SK-N-SH treated with all-trans-retinoic acid at 6 μM for 48 hours (cell line): ENCODE results near the gene PLCD3.

ENCODE experiments used
- ATAC-seq: fragments of 200-7000 bp; cut with Tn5 transposase; 3 replicates; pipeline ENCODE4 v1.9.1; 2020; ENCODE audit warnings: mild to moderate bottlenecking, moderate library complexity
- ARNTL ChIP-seq: fragments of 450-650 bp; formaldehyde crosslinking; IDR thresholded peaks from 2 replicates; pipeline ENCODE4 v1.5.0; 2020; ENCODE audit warnings: low read depth, mild to moderate bottlenecking, moderate library complexity, borderline replicate concordance
- BACH2 ChIP-seq: fragments of 250-450 bp; sonication (Bioruptor Pico); IDR thresholded peaks from 2 replicates; pipeline ENCODE4 v1.9.0; 2021; ENCODE audit warnings: mild to moderate bottlenecking, borderline replicate concordance
- CSDC2 ChIP-seq: fragments of 250-450 bp; sonication (Bioruptor Pico); IDR thresholded peaks from 2 replicates; pipeline ENCODE4 v1.5.0; 2020; ENCODE audit warnings: mild to moderate bottlenecking, moderate library complexity
- ESRRG ChIP-seq: fragments of 250-450 bp; sonication (Bioruptor Pico); IDR thresholded peaks from 2 replicates; pipeline ENCODE4 v1.6.1; 2021; ENCODE audit warnings: mild to moderate bottlenecking
- GLIS3 ChIP-seq: fragments of 250-450 bp; sonication (Bioruptor Pico); IDR thresholded peaks from 2 replicates; pipeline ENCODE4 v1.5.0; 2020; ENCODE audit warnings: mild to moderate bottlenecking, moderate library complexity
- ISL1 ChIP-seq: fragments of 250-450 bp; sonication (Bioruptor Pico); IDR thresholded peaks from 2 replicates; pipeline ENCODE4 v2.1.2; 2022; ENCODE audit warnings: mild to moderate bottlenecking, moderate library complexity
- OSR1 ChIP-seq: fragments of 250-450 bp; sonication (Bioruptor Pico); IDR thresholded peaks from 2 replicates; pipeline ENCODE4 v1.8.0; 2022; ENCODE audit warnings: moderate library complexity, mild to moderate bottlenecking, inconsistent platforms
- POU6F1 ChIP-seq: fragments of 250-450 bp; sonication (Bioruptor Pico); IDR thresholded peaks from 2 replicates; pipeline ENCODE4 v1.8.0; 2021; ENCODE audit warnings: low read depth, mild to moderate bottlenecking, moderate library complexity, borderline replicate concordance
- PPARA ChIP-seq: fragments of 250-450 bp; sonication (Bioruptor Pico); IDR thresholded peaks from 2 replicates; pipeline ENCODE4 v1.5.0; 2020; ENCODE audit warnings: mild to moderate bottlenecking, borderline replicate concordance
- SNAI2 ChIP-seq: fragments of 250-450 bp; sonication (Bioruptor Pico); IDR thresholded peaks from 2 replicates; pipeline ENCODE4 v1.5.0; 2020; ENCODE audit warnings: mild to moderate bottlenecking, moderate library complexity
- TCF4 ChIP-seq: fragments of 250-450 bp; sonication (Bioruptor Pico); IDR thresholded peaks from 2 replicates; pipeline ENCODE4 v1.8.0; 2021; ENCODE audit warnings: mild to moderate bottlenecking, moderate library complexity, borderline replicate concordance
- TOX ChIP-seq: fragments of 250-450 bp; sonication (Bioruptor Pico); IDR thresholded peaks from 2 replicates; pipeline ENCODE4 v1.8.0; 2021; ENCODE audit warnings: mild to moderate bottlenecking, moderate library complexity, borderline replicate concordance
- ZC3H10 ChIP-seq: fragments of 250-450 bp; sonication (Bioruptor Pico); IDR thresholded peaks from 2 replicates; pipeline ENCODE4 v1.5.1; 2021; ENCODE audit warnings: mild to moderate bottlenecking, moderate library complexity
- ZFP3 ChIP-seq: fragments of 250-450 bp; sonication (Bioruptor Pico); IDR thresholded peaks from 2 replicates; pipeline ENCODE4 v1.5.0; 2020; ENCODE audit warnings: mild to moderate bottlenecking, moderate library complexity
- ZNF565 ChIP-seq: fragments of 450-650 bp; formaldehyde crosslinking; conservative IDR thresholded peaks from 2 replicates; pipeline ENCODE4 v1.5.0; 2020; ENCODE audit warnings: low read depth, mild to moderate bottlenecking, moderate library complexity
- ZNF70 ChIP-seq: fragments of 450-650 bp; formaldehyde crosslinking; IDR thresholded peaks from 2 replicates; pipeline ENCODE4 v1.5.0; 2020; ENCODE audit warnings: mild to moderate bottlenecking, moderate library complexity
- ZNF8 ChIP-seq: fragments of 450-650 bp; formaldehyde crosslinking; IDR thresholded peaks from 2 replicates; pipeline ENCODE4 v1.5.0; 2020; ENCODE audit warnings: mild to moderate bottlenecking, moderate library complexity
- TF ChIP-seq, protein P1 (sequence below): fragments of 250-450 bp; sonication (Bioruptor Pico); IDR thresholded peaks from 2 replicates; pipeline ENCODE4 v1.5.1; 2020; ENCODE audit warnings: low read depth, mild to moderate bottlenecking, moderate library complexity
- TF ChIP-seq, protein P2 (sequence below): fragments of 250-450 bp; sonication (Bioruptor Pico); IDR thresholded peaks from 2 replicates; pipeline ENCODE4 v1.8.0; 2020; ENCODE audit warnings: mild to moderate bottlenecking, moderate library complexity, borderline replicate concordance
- TF ChIP-seq, protein P3 (sequence below): fragments of 250-450 bp; sonication (Bioruptor Pico); IDR thresholded peaks from 2 replicates; pipeline ENCODE4 v1.5.0; 2020; ENCODE audit warnings: mild to moderate bottlenecking, moderate library complexity

The PLCD3 gene

DNA sequence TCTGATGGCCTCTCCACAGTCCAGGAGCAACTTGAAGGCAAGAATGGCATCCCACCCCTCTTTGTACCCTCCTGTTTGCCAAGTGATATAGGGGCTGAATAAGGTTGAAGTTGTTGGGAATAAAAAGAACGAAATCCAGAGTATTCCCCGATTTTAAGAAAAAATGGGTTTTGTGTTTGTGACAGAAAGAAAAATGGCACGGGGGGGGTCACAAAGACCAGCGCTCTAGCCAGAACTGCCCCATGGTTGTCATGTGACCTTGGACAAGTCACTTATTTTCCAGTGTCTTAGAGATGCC, 14.2 kb upstream of the PLCD3 start:
- TF ChIP-seq OSR1 (CRISPR knock-in tag) (no peak), ZNF565 (CRISPR knock-in tag) (no peak), ZFP3 (CRISPR knock-in tag) (no peak), SNAI2 (no peak), PPARA (CRISPR knock-in tag) (no peak), TCF4 (no peak), ZNF70 (CRISPR knock-in tag) (no peak), ZC3H10 (CRISPR knock-in tag) (no peak), BACH2 (no peak), GLIS3 (CRISPR knock-in tag) (no peak), TOX (CRISPR knock-in tag) (no peak)
- TF ChIP-seq, protein P1, sequence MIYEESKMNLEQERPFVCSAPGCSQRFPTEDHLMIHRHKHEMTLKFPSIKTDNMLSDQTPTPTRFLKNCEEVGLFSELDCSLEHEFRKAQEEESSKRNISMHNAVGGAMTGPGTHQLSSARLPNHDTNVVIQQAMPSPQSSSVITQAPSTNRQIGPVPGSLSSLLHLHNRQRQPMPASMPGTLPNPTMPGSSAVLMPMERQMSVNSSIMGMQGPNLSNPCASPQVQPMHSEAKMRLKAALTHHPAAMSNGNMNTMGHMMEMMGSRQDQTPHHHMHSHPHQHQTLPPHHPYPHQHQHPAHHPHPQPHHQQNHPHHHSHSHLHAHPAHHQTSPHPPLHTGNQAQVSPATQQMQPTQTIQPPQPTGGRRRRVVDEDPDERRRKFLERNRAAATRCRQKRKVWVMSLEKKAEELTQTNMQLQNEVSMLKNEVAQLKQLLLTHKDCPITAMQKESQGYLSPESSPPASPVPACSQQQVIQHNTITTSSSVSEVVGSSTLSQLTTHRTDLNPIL (CRISPR knock-in tag) = no peak
- TF ChIP-seq, protein P2, sequence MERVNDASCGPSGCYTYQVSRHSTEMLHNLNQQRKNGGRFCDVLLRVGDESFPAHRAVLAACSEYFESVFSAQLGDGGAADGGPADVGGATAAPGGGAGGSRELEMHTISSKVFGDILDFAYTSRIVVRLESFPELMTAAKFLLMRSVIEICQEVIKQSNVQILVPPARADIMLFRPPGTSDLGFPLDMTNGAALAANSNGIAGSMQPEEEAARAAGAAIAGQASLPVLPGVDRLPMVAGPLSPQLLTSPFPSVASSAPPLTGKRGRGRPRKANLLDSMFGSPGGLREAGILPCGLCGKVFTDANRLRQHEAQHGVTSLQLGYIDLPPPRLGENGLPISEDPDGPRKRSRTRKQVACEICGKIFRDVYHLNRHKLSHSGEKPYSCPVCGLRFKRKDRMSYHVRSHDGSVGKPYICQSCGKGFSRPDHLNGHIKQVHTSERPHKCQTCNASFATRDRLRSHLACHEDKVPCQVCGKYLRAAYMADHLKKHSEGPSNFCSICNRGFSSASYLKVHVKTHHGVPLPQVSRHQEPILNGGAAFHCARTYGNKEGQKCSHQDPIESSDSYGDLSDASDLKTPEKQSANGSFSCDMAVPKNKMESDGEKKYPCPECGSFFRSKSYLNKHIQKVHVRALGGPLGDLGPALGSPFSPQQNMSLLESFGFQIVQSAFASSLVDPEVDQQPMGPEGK (CRISPR knock-in tag) = no peak
- no peak for ATAC-seq

DNA sequence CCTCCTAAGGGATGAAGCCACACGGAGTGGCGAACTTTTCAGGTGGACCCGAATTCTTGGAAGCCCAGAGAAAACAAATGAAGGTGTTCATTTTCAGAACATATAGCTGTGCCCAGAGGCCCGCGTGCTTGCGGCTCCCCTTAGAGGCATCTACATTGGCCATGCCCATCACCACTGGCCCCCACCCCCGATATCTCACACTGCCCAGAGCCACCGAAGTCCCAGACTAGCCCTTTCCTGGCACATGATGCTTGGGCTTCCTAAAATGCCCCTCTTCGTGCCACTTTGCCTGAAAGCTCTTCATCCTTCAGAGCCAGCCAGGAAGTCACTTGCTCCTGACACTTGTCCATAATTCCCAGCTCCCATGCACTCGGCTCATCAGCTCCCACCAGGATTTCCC, 13.9 kb upstream of the PLCD3 start:
- ATAC-seq = no peak
- TF ChIP-seq ARNTL (no peak), POU6F1 (no peak), ZFP3 (CRISPR knock-in tag) (no peak)
- TF ChIP-seq, protein P2 (CRISPR knock-in tag) = no peak

DNA sequence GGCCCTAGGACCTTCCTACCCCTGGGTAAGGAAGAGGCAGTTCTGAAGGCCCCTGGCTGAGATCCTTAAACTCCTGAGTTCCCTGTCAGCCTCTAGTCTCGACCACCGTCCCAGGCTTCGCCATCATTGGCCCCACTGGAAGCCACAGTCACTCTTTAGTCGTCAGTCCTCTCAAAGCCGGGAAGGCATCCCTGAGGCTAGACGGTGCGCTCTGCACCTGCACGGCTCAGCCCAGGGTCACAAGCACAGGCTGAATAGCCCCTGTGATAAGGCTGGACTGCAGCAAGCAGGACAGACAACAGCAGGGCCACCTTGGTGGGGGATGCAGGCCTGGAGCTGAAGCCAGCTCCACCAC, 12.7 kb upstream of the PLCD3 start:
- ATAC-seq = no peak
- no peak for TF ChIP-seq BACH2
- TF ChIP-seq ESRRG (CRISPR knock-in tag) = no peak
- TF ChIP-seq OSR1 (CRISPR knock-in tag) = no peak
- TF ChIP-seq, protein P3, sequence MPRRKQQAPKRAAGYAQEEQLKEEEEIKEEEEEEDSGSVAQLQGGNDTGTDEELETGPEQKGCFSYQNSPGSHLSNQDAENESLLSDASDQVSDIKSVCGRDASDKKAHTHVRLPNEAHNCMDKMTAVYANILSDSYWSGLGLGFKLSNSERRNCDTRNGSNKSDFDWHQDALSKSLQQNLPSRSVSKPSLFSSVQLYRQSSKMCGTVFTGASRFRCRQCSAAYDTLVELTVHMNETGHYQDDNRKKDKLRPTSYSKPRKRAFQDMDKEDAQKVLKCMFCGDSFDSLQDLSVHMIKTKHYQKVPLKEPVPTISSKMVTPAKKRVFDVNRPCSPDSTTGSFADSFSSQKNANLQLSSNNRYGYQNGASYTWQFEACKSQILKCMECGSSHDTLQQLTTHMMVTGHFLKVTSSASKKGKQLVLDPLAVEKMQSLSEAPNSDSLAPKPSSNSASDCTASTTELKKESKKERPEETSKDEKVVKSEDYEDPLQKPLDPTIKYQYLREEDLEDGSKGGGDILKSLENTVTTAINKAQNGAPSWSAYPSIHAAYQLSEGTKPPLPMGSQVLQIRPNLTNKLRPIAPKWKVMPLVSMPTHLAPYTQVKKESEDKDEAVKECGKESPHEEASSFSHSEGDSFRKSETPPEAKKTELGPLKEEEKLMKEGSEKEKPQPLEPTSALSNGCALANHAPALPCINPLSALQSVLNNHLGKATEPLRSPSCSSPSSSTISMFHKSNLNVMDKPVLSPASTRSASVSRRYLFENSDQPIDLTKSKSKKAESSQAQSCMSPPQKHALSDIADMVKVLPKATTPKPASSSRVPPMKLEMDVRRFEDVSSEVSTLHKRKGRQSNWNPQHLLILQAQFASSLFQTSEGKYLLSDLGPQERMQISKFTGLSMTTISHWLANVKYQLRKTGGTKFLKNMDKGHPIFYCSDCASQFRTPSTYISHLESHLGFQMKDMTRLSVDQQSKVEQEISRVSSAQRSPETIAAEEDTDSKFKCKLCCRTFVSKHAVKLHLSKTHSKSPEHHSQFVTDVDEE (CRISPR knock-in tag) = no peak
- TF ChIP-seq, protein P1 (CRISPR knock-in tag) = no peak
- no peak for TF ChIP-seq CSDC2
- TF ChIP-seq TOX (CRISPR knock-in tag) = no peak
- no peak for TF ChIP-seq ZNF8
- TF ChIP-seq PPARA (CRISPR knock-in tag) = no peak
- TF ChIP-seq TCF4 = no peak
- no peak for TF ChIP-seq POU6F1
- no peak for TF ChIP-seq ZNF565 (CRISPR knock-in tag)
- TF ChIP-seq ZFP3 (CRISPR knock-in tag) = no peak
- no peak for TF ChIP-seq ISL1 (CRISPR knock-in tag)
- no peak for TF ChIP-seq ZNF70 (CRISPR knock-in tag)
- TF ChIP-seq GLIS3 (CRISPR knock-in tag) = no peak
